ENCODE data around the gene PACSIN2.

Gene PACSIN2

GRCh38 chr22:42878561-42879305, 136.2 kb downstream of the PACSIN2 start:
- DNase-seq, result no peak

GRCh38 chr22:42877597-42878340, 137.2 kb downstream of the PACSIN2 start:
- DNase-seq, result no peak

- no peak for DNase-seq
Observed at GRCh38 chr22:42877158-42877557, 137.8 kb downstream of the PACSIN2 start.

GRCh38 chr22:42876041-42876440, 138.9 kb downstream of the PACSIN2 start:
- DNase-seq, result no peak

GRCh38 chr22:42874010-42874409, 140.9 kb downstream of the PACSIN2 start:
- DNase-seq, result no peak

GRCh38 chr22:42873356-42873755, 141.6 kb downstream of the PACSIN2 start:
- no peak for DNase-seq

GRCh38 chr22:42872821-42873220, 142.1 kb downstream of the PACSIN2 start:
- DNase-seq, result no peak

- DNase-seq, result no peak
Observed at GRCh38 chr22:42871146-42872050, 143.6 kb downstream of the PACSIN2 start.

- no peak for DNase-seq
Observed at GRCh38 chr22:42869888-42870480, 145.0 kb downstream of the PACSIN2 start.

GRCh38 chr22:42869463-42869862, 145.5 kb downstream of the PACSIN2 start:
- DNase-seq, result no peak

GRCh38 chr22:42868751-42869251, 146.1 kb downstream of the PACSIN2 start:
- no peak for DNase-seq

GRCh38 chr22:42866100-42866499, 148.8 kb downstream of the PACSIN2 start:
- no peak for DNase-seq

GRCh38 chr22:42865536-42865935, 149.4 kb downstream of the PACSIN2 start:
- no peak for DNase-seq

GRCh38 chr22:42863349-42863961, 151.5 kb downstream of the PACSIN2 start:
- peak; percentile 74 for DNase-seq

GRCh38 chr22:42862045-42862734, 152.8 kb downstream of the PACSIN2 start:
- no peak for DNase-seq

- DNase-seq, result no peak
Observed at GRCh38 chr22:42860968-42861367, 154.0 kb downstream of the PACSIN2 start.

- no peak for DNase-seq
Observed at GRCh38 chr22:42857845-42858481, 157.0 kb downstream of the PACSIN2 start.

GRCh38 chr22:42856865-42857704, 157.9 kb downstream of the PACSIN2 start, which contains the start of gene ARFGAP3:
Gene ARFGAP3 (minus strand): TSS chr22:42857273. CDS start chr22:42857182, 91 bp downstream.
- peak; percentile 95 for DNase-seq

GRCh38 chr22:42856179-42856864, 158.6 kb downstream of the PACSIN2 start:
- peak; percentile 48 for DNase-seq
